Measurements from ENCODE around the gene PRICKLE2. TPM values are rescaled to one million over a fixed set of nuclear protein-coding genes. Genes with fewer than 3 reads are reported as not detected.

Gene PRICKLE2
- total and polyA plus RNA-seq, 4 donors: 0.89 to 8.0 (median 3.2) TPM

- no peak for TF ChIP-seq MAX (IDR thresholded peaks at IDR 0.05)
- TF ChIP-seq RAD21 (IDR thresholded peaks at IDR 0.05): no peak
- no peak for TF ChIP-seq REST (IDR thresholded peaks at IDR 0.05)
- TF ChIP-seq HNF4G (IDR thresholded peaks at IDR 0.05): no peak
- TF ChIP-seq ATF3 (IDR thresholded peaks at IDR 0.05): no peak
- no peak for TF ChIP-seq EGR1 (IDR thresholded peaks at IDR 0.05; ENCODE audit: low read depth in 2 of 2)
- TF ChIP-seq ZBTB33 (IDR thresholded peaks at IDR 0.05): no peak
- TF ChIP-seq FOXA2 (IDR thresholded peaks at IDR 0.05): no peak
- no peak for TF ChIP-seq NR2F2 (IDR thresholded peaks at IDR 0.05)
- no peak for TF ChIP-seq CTCF (IDR thresholded peaks at IDR 0.05; ENCODE audit: low read depth, low read length, missing input control)
- no peak for TF ChIP-seq HNF4A (conservative IDR thresholded peaks at IDR 0.05)
- no peak for TF ChIP-seq FOXA1 (IDR thresholded peaks at IDR 0.05)
- TF ChIP-seq SP1 (IDR thresholded peaks at IDR 0.05): no peak
- no peak for TF ChIP-seq YY1 (IDR thresholded peaks at IDR 0.05)
- TF ChIP-seq TAF1 (conservative IDR thresholded peaks at IDR 0.05): no peak
- H3K9ac ChIP-seq (ENCODE audit: low read depth in 1 of 2, low read length in 2 of 2): no peak overlapping the region
- peaks cover 0 to 6% (median 0%) of the 10 kb centered on the region in 4 donors for H3K27me3 ChIP-seq (ENCODE audit: control insufficient read depth in 4 of 4, insufficient read depth in 4 of 4, low read length in 3 of 4)
- H3K9me3 ChIP-seq (ENCODE audit: control insufficient read depth in 4 of 4, low read length in 3 of 4): peaks cover 0 to 6% (median 0%) of the 10 kb centered on the region in 4 donors
- no peak overlapping the region for H3K27ac ChIP-seq (ENCODE audit: low read depth in 1 of 2, low read length in 2 of 2)
- DNase-seq (ENCODE audit: low spot score): no peak
- H3K4me1 ChIP-seq (ENCODE audit: control insufficient read depth in 4 of 4, insufficient read depth in 4 of 4, low read length in 3 of 4): no peaks in the 10 kb centered on the region
- H3K36me3 ChIP-seq (ENCODE audit: control insufficient read depth in 4 of 4, insufficient read depth in 3 of 4, low read depth in 1 of 4, low read length in 3 of 4): no peaks in the 10 kb centered on the region
- H3K4me3 ChIP-seq (ENCODE audit: low read depth in 1 of 3, low read length in 3 of 3): no peak overlapping the region
These were observed 119.5 kb downstream of the PRICKLE2 start for GRCh38 chr3:64105816-64106215.

- 88% methylated on average over 3 of the region's 3 CpGs for WGBS
- Histone ChIP-seq H3K9me3 (ENCODE audit: control insufficient read depth in 4 of 4, low read length in 3 of 4) (peaks cover 0 to 6% (median 0%) of the 10 kb centered on the region in 4 donors), H3K9ac (ENCODE audit: low read depth in 1 of 2, low read length in 2 of 2) (no peak overlapping the region), H3K4me1 (ENCODE audit: control insufficient read depth in 4 of 4, insufficient read depth in 4 of 4, low read length in 3 of 4) (no peaks in the 10 kb centered on the region), H3K27ac (ENCODE audit: low read depth in 1 of 2, low read length in 2 of 2) (no peak overlapping the region), H3K4me3 (ENCODE audit: low read depth in 1 of 3, low read length in 3 of 3) (no peak overlapping the region), H3K27me3 (ENCODE audit: control insufficient read depth in 4 of 4, insufficient read depth in 4 of 4, low read length in 3 of 4) (peaks cover 0 to 6% (median 0%) of the 10 kb centered on the region in 4 donors), H3K36me3 (ENCODE audit: control insufficient read depth in 4 of 4, insufficient read depth in 3 of 4, low read depth in 1 of 4, low read length in 3 of 4) (no peaks in the 10 kb centered on the region)
- no peak for TF ChIP-seq HNF4G (IDR thresholded peaks at IDR 0.05)
- no peak for TF ChIP-seq MAX (IDR thresholded peaks at IDR 0.05)
- TF ChIP-seq YY1 (IDR thresholded peaks at IDR 0.05): no peak
- no peak for TF ChIP-seq JUND (IDR thresholded peaks at IDR 0.05)
- TF ChIP-seq CTCF (IDR thresholded peaks at IDR 0.05; ENCODE audit: low read depth, low read length, missing input control): no peak
- TF ChIP-seq REST (IDR thresholded peaks at IDR 0.05): no peak
- no peak for TF ChIP-seq RXRA (IDR thresholded peaks at IDR 0.05)
- no peak for TF ChIP-seq ATF3 (IDR thresholded peaks at IDR 0.05)
- no peak for TF ChIP-seq FOXA2 (IDR thresholded peaks at IDR 0.05)
- TF ChIP-seq TAF1 (conservative IDR thresholded peaks at IDR 0.05): no peak
- no peak for TF ChIP-seq HNF4A (conservative IDR thresholded peaks at IDR 0.05)
- no peak for TF ChIP-seq NR2F2 (IDR thresholded peaks at IDR 0.05)
- DNase-seq (ENCODE audit: low spot score): no peak
These were observed 120.6 kb downstream of the PRICKLE2 start for GRCh38 chr3:64104691-64105111.

All from liver (tissue), 9 donors.